Activated naive CD4-positive, alpha-beta T cell (primary cell): Measurements from ENCODE around the gene ID4.
"Not testable (repeated sequence)": the region's sequence is repeated elsewhere in the genome, so short reads cannot be mapped to it uniquely, and the experiment has no call there.

Experiments used
- DNase-seq, 4 experiments: peaks; one replicate each; lab custom pipeline; 2025; lab: John Stamatoyannopoulos, UW

The ID4 gene

GRCh38 chr6:19833947-19834346 lies 3.2 kb upstream of the ID4 start:
- no peak for DNase-seq

- DNase-seq, result no peak
These were observed 2.3 kb upstream of the ID4 start for GRCh38 chr6:19834858-19835257.

GRCh38 chr6:19835605-19836004 lies 1.6 kb upstream of the ID4 start:
- no peak for DNase-seq

GRCh38 chr6:19837511-19838441 lies 606 bp downstream of the ID4 start:
- no peak for DNase-seq

GRCh38 chr6:19838442-19839236 lies 1.5 kb downstream of the ID4 start:
- DNase-seq, result no peak

- no peak for DNase-seq
These were observed 2.0 kb downstream of the ID4 start for GRCh38 chr6:19839237-19839546.

- DNase-seq, result no peak
These were observed 2.6 kb downstream of the ID4 start for GRCh38 chr6:19839788-19840187.

GRCh38 chr6:19841181-19841580 lies 4.0 kb downstream of the ID4 start:
- DNase-seq, result no peak

- no peak for DNase-seq
These were observed 5.0 kb downstream of the ID4 start for GRCh38 chr6:19842030-19842615.

GRCh38 chr6:19844689-19845088 lies 7.5 kb downstream of the ID4 start:
- DNase-seq, result no peak

GRCh38 chr6:19845266-19846041 lies 8.3 kb downstream of the ID4 start:
- DNase-seq, result no peak

- no peak for DNase-seq
These were observed 11.4 kb downstream of the ID4 start for GRCh38 chr6:19848465-19849029.

- DNase-seq, result no peak
These were observed 12.0 kb downstream of the ID4 start for GRCh38 chr6:19849196-19849595.

GRCh38 chr6:19849755-19850154 lies 12.6 kb downstream of the ID4 start:
- no peak for DNase-seq

- no peak for DNase-seq
These were observed 14.3 kb downstream of the ID4 start for GRCh38 chr6:19851241-19852089.

GRCh38 chr6:19852090-19852457 lies 14.9 kb downstream of the ID4 start:
- no peak for DNase-seq

- no peak for DNase-seq
These were observed 15.8 kb downstream of the ID4 start for GRCh38 chr6:19852927-19853326.

GRCh38 chr6:19854421-19855015 lies 17.3 kb downstream of the ID4 start:
- not testable (repeated sequence) for DNase-seq

GRCh38 chr6:19855536-19855935 lies 18.4 kb downstream of the ID4 start:
- DNase-seq, result no peak

GRCh38 chr6:19857139-19857538 lies 20.0 kb downstream of the ID4 start:
- no peak for DNase-seq
